Measurements from ENCODE around the gene AIFM1. TPM values are rescaled to one million over a fixed set of nuclear protein-coding genes. Genes with fewer than 3 reads are reported as not detected.

The AIFM1 gene
- total and polyA plus RNA-seq, 2 donors (not counting 3 experiments of a cell fraction or from before 2014, with no cell fraction given), result 23.7 to 29.7 TPM

DNA sequence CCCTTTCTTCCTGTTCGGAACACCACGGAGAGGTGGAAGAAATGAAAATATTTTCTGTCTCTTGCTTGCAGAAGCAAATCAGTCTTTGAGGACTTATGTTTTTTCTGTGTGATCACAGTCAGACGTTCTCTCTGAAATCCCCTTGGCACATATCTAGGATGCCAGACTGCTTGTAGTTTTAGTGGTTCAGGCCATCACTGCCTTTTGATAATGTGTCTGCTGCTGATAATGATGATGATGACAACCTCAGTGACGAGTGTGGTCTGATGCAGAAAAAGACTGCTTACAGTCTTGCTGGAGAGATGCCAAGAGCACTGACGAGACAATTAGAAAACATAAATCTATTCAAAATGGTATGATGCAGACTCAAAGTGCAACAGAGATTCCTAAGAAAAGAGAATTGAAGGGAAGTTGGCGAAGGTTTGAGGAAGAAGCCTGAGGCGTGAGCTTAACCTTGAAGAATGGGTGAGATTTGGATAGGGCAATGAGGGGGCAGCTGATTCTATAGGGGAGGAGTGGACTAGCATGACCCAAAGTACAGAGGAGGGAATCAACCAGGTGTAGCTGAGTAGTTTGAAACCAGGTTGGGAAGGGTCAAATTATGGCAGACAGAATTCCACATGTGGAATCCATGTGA is 14.1 kb upstream of the AIFM1 start:
- H3K79me2 ChIP-seq (ENCODE audit: control insufficient read depth, insufficient read depth, low read length), result no peaks in the 10 kb centered on the region
- no peaks in the 10 kb centered on the region for H3K9me3 ChIP-seq (replicated peaks; ENCODE audit: control insufficient read depth, insufficient read depth, low read length)
- no TSS peak for BruUV-seq (replicated peaks)
- TF ChIP-seq POLR2AphosphoS5 (IDR thresholded peaks at IDR 0.05; ENCODE audit: insufficient read depth, low read depth, low read length) (no peak), POLR2A (IDR thresholded peaks at IDR 0.05; ENCODE audit: low read depth, low read length) (no peak), JUN (IDR thresholded peaks at IDR 0.05; ENCODE audit: borderline replicate concordance, insufficient read depth, insufficient read length, low read depth) (no peak), EZH2 (IDR thresholded peaks at IDR 0.05; ENCODE audit: borderline replicate concordance, low read depth, low read length, severe bottlenecking) (no peak), GATA2 (IDR thresholded peaks at IDR 0.05; ENCODE audit: insufficient read depth, insufficient read length, low read depth, low read length) (no peak), FOS (IDR thresholded peaks at IDR 0.05; ENCODE audit: borderline replicate concordance, insufficient read depth, low read length) (no peak), MYC (IDR thresholded peaks at IDR 0.05; ENCODE audit: low read depth, low read length) (no peak)
- TF ChIP-seq, protein P1, sequence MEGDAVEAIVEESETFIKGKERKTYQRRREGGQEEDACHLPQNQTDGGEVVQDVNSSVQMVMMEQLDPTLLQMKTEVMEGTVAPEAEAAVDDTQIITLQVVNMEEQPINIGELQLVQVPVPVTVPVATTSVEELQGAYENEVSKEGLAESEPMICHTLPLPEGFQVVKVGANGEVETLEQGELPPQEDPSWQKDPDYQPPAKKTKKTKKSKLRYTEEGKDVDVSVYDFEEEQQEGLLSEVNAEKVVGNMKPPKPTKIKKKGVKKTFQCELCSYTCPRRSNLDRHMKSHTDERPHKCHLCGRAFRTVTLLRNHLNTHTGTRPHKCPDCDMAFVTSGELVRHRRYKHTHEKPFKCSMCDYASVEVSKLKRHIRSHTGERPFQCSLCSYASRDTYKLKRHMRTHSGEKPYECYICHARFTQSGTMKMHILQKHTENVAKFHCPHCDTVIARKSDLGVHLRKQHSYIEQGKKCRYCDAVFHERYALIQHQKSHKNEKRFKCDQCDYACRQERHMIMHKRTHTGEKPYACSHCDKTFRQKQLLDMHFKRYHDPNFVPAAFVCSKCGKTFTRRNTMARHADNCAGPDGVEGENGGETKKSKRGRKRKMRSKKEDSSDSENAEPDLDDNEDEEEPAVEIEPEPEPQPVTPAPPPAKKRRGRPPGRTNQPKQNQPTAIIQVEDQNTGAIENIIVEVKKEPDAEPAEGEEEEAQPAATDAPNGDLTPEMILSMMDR (IDR thresholded peaks at IDR 0.05; ENCODE audit: extremely low read depth in 1 of 2, insufficient read depth in 1 of 2, low read depth in 1 of 2, low read length in 2 of 2), result no peak
- TF ChIP-seq, protein P2, sequence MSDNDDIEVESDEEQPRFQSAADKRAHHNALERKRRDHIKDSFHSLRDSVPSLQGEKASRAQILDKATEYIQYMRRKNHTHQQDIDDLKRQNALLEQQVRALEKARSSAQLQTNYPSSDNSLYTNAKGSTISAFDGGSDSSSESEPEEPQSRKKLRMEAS (IDR thresholded peaks at IDR 0.05; ENCODE audit: insufficient read depth, insufficient read length), result no peak
- H3K9ac ChIP-seq (replicated peaks; ENCODE audit: extremely low read depth, insufficient read depth, low read length), result no peak overlapping the region
- no peaks in the 10 kb centered on the region for H3K9me1 ChIP-seq (replicated peaks; ENCODE audit: control insufficient read depth, extremely low read depth, insufficient read depth, low read length)
- intact Hi-C loops (cut with micrococcal nuclease) (no loop called here), dilution Hi-C loops (cut with MboI; ENCODE audit: extremely low pct_ligation_motif_present, low sequenced_read_pairs) (no loop called here)
- H3K4me1 ChIP-seq (ENCODE audit: control insufficient read depth, extremely low read depth, insufficient read depth, low read length), result no peaks in the 10 kb centered on the region
- H2AFZ ChIP-seq (ENCODE audit: low read depth, low read length), result no peak overlapping the region
- CTCF ChIA-PET, result interaction anchor here (1.0 to 2.5 kb wide), 3 partner anchors 10 to 119 kb away, joined by 3 to 10 read pairs (median 3); no protein-coding TSS in a partner anchor
- POLR2A ChIA-PET, result no interaction called here
- no peak overlapping the region for H3K4me2 ChIP-seq (ENCODE audit: insufficient read depth, low read length)
- no peak overlapping the region for H3K27ac ChIP-seq (ENCODE audit: insufficient read depth, low read depth, low read length)
- H3K27me3 ChIP-seq (ENCODE audit: control insufficient read depth in 2 of 2, insufficient read depth in 2 of 2, low read length in 2 of 2), result no peaks in the 10 kb centered on the region
- no peaks in the 10 kb centered on the region for H3K36me3 ChIP-seq (ENCODE audit: control insufficient read depth in 2 of 2, extremely low read depth in 1 of 2, insufficient read depth in 2 of 2, low read length in 2 of 2)
- H4K20me1 ChIP-seq (replicated peaks; ENCODE audit: control insufficient read depth, extremely low read depth, insufficient read depth, low read length), result no peaks in the 10 kb centered on the region
- FAIRE-seq (peak; percentile 81), DNase-seq (ENCODE audit: low read depth, low spot score) (peak; percentile 32)
- H3K4me3 ChIP-seq (replicated peaks in 1 of 3; ENCODE audit: insufficient read depth in 1 of 3, low read depth in 1 of 3, low read length in 3 of 3), result no peak overlapping the region

Measured in endothelial cell of umbilical vein (primary cell).